ENCODE results near the gene NR6A1.
A peak's percentile ranks its signal among the peaks of the same experiment; 100 is the strongest.

The NR6A1 gene

DNA sequence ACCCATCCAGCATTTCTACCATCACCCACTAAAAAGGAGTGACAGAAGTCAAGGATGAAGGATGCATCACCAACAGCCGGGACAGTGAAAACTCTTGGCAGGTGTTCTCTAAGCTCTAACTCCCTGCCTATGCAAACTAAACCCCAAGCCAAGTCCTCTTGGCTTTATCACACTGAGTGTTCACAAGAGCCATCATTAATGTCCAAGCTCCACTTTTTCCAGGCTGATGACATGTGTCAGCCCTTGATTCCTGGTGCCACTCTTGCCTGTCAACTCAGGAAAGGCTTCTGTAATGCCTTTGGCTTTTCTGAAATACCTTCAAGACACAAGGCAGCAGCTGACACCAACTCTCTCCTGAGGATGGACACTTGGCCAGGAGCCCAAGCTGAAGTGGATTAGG lies 86.9 kb downstream of the NR6A1 start:
- no peak for DNase-seq

DNA sequence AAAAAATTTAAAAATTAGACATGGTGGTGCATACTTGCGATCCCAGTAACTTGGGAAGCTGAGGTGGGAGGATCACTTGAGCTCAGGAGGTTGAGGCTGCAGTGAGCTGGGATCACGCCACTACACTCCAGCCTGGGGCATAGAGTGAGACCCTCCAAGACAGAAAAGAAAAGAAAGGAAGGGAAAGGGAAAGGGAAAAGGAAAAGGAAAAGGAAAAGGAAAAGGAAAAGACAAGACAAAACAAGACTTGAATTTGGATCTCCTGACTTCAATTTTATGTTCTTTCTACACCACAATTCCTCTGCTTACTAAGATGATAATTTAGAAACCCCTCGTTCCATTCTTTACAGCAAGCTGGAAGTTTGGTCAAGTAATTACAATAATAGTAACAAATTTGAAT lies 88.1 kb downstream of the NR6A1 start:
- DNase-seq: no peak

DNA sequence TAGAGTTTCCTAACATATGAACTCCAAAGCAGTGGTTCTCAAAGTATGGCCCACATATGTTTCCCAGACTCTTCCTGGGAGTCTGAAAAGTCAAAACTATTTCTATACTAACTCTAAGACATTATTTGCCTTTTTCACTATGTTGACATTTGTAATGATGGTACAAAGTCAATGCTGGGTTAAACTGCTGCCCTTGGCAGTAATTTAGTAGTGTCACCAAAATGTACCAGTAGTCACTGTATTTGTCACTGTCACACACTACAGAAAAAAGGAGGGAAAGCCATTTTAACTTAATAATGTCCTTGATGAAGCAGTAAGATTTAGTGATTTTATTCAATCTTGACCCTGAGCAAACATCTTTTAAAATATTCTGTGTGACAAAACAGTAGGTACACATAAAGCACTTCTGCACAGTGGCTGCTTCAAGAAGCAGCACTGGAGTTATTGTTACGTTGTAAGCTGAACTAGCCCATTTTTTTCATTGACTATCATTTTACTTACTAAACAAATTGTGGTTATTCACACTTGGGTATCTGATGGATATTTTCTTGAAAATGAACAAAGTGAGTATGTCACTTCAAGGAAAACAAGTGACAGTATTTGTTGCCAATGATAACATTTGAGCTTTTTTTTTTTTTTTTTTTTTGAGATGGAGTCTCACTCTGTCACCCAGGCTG lies 90.3 kb downstream of the NR6A1 start:
- DNase-seq: no peak

DNA sequence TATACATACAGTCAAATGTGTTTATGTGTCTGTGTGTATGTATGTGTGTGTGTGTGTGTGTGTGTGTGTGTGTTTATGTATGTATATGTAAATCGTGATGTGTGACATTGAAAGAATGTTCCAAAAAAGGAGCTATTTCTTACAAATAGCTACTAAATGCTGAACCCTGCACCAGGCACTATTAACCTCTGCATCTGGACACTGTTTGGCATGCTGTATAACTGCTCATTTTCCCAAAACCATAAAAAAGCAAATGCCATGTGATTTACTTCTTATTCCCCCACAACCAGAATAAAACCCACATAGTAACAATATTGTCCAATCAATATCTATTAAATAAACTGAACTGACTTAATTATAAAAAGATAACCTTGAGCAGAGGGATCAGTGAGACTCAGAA lies 91.1 kb downstream of the NR6A1 start:
- DNase-seq: no peak

DNA sequence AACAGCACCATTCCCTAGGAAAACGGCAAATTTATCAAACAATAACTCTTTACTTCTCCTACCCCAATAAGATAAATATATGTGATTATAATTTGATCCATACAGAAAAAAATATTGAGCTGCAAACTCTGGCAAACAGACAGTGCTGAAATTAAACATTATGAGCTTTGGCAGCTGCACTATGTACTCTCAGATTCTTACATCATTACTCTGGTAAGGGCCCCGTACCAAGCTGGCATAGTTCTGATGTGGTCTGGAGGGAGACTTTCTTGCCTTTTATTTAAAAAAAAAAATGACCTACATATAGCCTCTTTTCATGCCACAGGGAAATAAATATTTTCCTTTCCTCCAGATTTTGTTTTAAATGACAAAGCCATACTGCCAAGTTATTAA lies 95.0 kb downstream of the NR6A1 start:
- DNase-seq: no peak

DNA sequence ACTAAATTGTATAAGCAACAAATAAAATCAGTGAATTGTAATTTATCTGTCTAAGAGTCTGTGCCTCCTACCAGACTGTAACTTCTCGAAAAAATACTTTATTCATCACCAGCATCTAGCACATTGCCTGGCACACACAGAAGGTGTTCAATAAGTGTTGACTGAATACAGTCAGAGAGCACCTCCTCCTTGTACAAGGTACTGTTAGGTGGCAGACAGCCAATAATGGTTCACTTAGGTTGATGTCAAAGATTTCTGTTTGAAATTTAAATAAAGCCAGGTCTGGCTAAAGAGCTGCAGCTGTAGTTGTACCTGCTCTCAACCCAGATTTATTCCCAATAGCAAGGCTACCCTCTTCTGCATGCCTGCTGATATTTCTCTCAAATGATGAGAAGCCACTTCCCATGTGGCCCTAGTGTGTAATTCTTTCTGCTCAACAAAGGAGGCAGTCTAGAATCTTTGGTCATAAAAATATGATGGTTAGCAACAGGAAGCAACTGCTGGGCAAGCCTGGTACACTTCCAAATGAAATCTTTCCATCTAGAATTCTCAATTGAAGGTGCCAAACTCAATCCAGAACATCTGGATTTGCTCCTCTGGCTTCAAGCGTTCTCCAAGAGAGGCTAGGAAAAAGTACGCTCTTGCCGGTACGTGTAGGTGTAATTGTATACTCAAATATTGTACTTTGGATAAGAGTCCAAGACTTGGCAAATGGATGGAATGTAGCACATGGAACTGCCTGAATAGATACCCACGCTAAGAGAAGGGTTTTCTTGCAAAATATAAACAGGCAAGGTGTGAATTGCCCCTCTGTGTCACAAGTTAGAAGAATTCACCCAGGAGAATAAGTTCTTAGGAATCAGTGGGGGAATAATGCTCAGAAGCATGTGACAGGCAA lies 95.6 kb downstream of the NR6A1 start:
- DNase-seq: peak in 1 of 5 experiments; percentile 9

DNA sequence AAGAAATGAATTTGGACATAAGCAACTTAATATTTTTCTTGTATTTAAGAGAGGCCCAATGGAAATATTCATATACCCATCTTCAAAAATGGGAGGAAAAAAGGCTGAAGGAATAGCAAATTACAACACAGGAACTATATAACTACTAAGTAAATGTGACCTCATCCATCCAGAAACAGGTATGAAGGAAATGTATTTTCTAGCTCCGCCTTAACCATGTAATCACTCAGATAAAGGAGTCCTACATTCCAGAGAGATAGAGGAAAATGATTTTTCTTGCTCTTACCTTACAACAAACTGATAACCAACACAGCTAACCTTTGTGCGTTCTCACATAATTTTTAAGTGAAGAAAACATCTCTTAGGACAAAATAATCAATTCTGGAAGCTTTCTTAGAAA lies 96.5 kb downstream of the NR6A1 start:
- no peak for DNase-seq

DNA sequence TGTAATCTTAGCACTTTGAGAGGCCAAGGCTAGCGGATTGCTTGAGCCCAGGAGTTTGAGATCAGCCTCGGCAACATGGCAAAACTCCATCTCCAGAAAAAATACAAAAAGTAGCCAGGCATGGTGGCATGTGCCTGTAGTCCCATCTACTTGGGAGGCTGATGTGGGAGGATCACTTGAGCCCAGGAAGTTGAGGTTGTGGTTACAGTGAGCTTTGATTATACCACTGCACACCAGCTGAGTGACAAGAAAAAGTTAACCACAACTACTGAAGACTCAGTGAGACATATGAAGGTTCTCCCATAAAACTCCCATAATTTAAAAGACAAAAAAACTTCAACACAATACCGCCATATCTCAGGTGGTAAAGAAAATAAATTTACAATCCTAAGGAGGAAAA lies 98.0 kb downstream of the NR6A1 start:
- DNase-seq: peak in 1 of 5 experiments; percentile 46

DNA sequence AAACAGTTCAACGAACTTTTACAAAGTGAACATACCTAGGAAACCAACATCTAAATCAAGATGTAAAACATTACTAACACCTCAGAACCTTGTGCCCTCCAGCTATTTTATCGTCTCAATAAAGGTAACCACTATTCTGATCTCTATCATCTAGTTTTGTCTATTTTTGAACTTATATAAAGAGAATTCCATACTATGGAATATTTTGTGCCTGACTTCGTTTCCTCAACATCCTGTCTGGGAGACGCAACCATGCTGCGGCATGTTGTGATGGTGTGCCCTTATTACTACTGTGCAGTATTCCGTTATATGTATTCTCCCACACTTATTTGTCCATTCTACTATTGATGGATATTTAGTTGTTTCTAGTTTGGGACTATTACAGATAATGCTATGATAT lies 99.2 kb downstream of the NR6A1 start:
- no peak for DNase-seq

DNA sequence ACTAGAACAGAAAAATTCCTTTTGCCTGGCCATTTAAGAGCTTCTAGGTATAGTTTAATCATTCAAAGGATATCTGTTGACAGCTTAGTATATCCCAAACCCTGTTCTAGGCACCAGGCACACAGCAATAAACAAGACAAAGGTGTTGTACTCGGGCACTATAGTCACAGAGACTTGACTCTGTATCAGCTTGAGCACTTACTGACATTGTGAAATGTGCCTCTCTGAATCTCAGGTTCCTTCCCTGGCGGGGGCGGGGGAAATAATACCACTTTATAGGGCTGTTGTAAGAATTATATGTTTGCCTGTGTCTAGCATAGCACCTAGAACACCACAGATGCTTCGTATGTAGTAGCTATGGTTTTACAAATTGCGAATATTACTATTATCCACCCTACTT lies 104.5 kb downstream of the NR6A1 start:
- no peak for DNase-seq

DNA sequence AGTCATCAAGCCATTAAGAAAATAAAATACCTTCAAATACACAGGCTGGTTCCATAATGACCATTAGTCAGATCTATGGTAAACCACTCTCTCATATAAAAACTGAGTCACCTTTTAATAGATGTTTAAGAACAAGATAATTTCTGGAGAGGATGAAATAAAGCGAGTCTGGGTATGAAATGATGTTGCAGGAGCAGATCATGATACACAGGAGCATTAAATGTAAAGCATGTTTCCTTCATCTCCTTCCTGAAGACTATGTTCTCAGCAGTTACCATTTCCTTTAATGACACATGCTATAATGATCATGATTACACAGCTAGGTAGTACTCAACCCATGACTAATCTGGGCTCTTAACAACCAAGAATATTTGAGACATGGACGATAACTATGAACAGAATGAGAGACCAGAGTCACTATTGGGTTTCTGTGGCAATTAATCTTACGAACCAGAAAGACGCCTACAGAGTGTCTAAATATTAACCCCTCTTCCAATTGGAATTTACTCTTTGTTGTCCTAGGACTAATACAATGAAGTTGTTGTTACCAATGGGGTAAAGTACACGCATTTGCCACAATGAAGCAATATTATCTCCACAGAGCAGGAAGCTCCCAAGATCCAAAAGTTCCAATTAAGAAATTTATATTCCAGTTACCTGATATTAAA lies 105.6 kb downstream of the NR6A1 start:
- DNase-seq: no peak

DNA sequence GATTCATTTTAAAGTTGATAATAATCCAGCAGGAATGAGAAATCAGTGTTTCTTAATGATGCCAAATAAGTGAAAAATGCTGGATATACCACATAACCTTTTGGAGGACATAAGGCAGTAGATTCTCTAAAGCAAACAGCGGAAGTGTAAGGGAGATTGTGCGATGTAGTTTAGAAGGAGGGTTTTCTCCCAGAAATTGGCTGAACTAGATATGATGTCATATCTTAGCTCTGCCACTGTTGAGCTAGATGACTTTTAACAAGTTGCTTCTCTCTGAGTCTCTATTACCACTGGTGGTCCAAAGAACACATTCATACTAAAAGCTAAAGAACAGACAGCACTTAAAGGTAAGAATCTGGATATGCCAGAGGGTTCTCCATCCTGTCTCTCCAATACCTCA lies 107.0 kb downstream of the NR6A1 start:
- no peak for DNase-seq

DNA sequence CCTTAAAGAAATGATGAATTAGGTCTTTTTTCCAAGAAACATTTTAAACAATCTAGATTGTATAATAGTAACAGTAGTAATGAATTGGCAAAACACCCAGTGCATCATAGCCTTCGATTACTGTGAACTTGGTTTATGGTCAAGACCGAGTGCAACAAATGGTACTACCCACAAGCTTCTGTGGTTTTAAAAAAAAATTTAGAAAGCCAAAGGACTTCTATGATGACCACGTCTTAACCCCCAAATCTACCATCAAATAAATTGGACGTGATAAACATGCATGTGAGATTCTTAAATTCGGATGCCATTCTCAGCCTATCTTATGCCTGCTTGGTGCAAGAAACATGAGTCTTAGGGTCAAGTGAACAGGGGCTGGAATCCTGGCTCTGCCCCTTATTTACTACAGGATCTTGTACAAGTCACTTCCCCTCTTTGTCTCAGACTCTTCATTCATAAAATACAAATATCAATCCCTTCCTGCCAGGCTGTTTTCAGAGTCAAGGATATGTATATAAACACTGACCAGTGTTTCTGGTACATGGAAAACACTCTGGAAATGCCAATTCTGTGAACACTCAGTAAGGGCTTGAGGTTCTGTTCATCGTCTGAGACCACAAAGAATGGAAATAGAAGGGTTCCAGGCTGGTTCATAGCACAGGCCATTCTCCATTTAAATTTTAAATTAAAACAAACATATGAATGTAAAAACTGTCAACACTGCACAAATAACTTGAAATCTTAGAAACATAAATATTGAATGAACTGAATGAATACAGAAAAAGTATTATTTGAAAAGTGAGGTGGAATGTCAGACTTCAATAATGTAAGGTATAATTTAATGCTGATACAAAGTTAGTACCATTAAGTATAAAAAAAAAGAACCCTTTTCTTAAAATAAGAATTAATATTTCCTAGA lies 107.8 kb downstream of the NR6A1 start:
- no peak for DNase-seq

DNA sequence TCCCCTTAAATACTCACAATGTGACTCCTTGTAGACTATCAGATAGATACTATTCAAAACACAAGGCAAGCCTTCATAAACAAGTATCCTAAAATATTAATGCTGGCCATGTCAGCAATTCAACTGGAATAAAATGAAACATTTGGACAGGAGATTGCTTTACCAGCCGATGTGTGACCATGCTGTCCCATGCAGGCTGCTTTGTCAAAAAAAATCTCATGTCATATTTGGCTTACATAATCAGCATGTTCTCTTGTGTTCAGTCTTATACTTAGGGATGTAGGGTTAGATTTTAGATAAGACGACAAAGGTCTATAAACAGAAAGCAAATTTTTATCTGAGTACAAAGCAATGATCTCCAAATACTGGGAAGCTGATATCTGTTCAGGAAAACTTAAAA lies 108.5 kb downstream of the NR6A1 start:
- DNase-seq: no peak

DNA sequence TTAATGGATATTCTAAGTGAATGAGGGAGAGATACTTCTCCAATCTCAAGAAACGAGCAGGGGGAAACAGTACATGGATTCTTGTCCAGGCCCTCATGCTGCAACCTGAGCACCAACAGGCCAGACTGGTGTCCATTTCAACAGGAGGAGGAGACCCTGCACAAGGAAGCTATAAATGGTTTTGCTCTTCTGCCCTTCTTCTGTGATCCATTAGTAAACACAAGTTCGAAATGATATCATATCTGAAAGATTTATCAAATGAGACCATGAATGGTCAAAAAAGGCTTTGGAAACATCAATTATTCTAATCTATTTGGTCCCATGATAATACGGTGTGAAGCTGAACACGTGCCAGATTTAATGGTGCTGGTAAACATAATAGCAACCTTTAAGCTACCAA lies 109.8 kb downstream of the NR6A1 start:
- no peak for DNase-seq

DNA sequence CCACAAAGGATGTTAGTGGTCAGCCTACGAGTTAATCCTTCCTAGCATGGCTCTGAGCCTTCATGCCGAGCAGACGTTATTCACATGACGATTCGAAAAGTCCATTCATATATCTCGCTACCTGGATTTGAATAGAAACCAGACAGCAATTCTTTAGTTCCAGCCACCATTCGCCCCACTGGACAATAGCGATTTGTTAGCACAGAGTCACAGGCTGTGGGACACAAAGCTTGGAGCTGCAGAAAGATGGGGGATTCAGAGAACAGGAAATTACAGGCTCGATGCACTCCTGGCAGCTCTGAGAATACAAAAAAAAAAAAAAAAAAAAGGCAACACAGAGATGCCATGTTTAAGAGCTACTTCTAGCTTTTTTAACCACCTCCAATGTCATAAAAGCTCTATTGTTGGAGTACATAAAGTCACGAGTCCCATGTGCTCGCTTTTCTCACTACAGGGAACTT lies 110.7 kb downstream of the NR6A1 start:
- no peak for DNase-seq

DNA sequence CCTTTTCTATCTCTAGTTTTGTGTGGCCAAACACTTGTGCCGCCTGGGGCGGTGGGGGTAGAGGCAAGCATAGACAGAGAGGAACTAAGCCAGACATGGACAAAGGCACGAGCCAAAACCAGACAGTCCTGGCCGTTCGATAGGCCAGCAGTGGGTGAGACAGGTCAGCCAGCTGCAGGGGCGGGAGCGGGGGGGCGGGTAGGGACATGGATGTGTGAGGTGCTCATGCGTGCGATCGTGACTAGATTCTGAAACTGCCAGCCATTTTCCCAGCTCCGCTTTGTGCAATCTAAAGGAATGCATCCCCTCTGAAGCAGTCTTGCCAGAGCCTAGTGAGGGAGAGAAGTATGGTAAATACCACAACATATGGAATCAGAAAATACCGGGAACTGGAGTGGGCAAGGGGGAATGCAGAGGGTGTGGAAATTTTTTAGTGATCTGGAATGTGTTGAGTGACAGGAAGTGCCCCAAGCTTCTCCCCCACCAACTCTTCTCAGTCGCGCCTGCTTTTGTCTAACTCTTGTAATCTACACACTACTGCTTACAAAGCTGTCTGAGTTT lies 111.9 kb downstream of the NR6A1 start:
- DNase-seq: peak in 1 of 5 experiments; percentile 11

DNA sequence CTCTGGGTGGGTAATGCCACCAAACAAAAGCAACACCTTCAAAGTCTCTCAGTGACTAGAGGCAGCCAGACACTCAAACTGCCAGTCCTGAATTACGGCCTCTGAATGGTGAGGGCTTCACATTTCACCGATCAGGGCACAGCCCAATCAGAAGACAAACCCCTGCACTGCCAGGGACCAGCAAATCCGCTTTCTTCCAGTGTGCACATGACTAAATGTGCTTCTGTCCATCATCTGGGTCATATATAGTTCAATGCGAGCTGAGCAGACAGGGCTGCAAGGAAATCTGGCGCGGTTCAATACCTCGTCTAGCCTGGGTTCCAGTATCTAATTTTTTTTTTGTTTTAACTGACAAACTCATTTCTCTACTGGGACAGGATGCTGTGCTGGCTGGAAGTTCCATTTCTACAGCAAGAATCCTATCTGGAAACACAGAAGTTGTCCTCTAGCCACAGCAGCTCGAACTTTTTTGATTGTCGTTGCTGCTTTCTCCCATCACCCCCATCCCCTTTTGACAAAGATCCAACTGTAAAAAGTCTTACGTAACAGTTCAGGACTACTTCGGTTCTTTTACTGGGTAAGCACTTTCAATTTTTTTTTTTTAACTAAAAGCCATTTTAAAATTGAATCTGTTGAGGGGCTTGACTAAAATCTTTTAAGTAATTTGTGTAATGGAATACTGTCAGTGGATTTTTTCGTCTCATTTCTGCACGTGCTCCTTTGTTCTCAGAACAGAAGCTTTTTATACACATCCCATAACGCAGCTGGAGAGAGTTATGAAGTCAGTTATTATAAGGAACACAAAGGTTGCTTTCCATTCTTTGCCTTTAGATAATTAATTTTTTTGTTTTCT lies 112.7 kb downstream of the NR6A1 start:
- DNase-seq: peak in 2 of 5 experiments; percentile 3 to 47

DNA sequence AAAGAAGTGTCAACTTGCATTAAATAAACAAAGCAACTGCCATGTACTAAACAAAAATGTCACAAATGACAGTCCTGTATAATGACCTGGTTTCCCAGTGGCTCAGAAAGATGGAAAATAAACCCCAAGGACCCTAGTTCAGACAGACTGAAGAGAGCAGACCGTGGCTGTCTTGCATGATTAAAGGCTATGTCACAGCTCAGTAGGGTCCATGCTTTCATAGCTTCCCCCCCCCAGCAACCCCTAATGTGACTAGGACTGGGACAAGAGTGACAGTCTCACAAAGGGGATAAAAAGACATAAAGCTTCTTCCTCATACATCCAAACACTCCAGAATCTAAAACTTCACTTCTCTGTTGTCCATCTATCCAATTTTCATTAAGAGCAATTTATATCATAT lies 113.6 kb downstream of the NR6A1 start:
- DNase-seq: no peak

DNA sequence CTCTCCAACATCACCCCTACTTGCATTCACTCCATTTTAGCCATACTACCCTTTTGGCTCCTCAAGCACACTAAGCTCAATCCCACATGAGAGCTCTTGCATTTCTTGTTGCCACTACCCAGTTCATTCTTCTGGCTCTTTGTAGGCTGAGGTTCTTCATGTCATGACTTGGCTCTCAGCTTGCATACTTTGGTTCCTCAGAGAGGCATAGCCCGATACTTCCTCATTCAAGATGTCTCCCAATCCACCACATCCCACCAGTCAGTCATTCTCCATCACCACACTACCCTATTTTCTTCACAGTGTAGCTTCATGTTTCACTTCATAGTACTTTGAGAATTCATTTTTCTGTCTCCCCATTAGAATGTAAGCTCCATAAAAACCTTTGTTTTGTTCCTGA lies 116.7 kb downstream of the NR6A1 start:
- DNase-seq: no peak
